ENCODE data around the gene PTPRB.

The PTPRB gene

DNA sequence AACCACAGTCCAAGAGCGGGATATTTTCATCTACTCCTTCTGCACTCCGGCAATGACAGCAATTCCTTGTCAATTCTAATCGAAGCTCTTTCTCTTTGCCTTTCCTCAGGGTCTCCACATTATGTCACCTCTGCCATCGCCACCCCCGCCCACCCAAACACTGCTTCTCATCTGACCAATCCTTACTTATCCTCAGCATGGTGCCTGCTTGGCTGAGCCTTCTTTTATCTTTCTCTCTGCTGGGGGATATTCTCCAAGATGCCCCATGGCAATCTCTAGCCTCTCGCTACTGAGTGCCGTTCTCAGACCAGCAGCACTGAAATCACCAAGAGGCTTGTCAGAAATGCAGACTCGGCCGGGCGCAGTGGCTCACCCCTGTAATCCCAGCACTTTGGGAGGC lies 100.6 kb downstream of the PTPRB start:
- Histone ChIP-seq H3K36me3 (ENCODE audit: low read length) (no peaks in the 10 kb centered on the region), H3K9me2 (replicated peaks; ENCODE audit: insufficient read depth, low read length) (no peaks in the 10 kb centered on the region), H4K20me1 (ENCODE audit: low read depth, low read length) (no peaks in the 10 kb centered on the region), H3K9ac (ENCODE audit: low read length) (no peak overlapping the region), H3K4me2 (ENCODE audit: low read depth, low read length, poor library complexity, severe bottlenecking) (no peak overlapping the region), H3K27me3 (ENCODE audit: low read length) (no peaks in the 10 kb centered on the region), H3K79me2 (ENCODE audit: insufficient read depth, low read length) (no peaks in the 10 kb centered on the region), H3K27ac (ENCODE audit: low read depth, low read length) (no peak overlapping the region), H3F3A (ENCODE audit: insufficient read depth) (no peaks in the 10 kb centered on the region), H3K9me3 (ENCODE audit: insufficient read depth, low read length) (no peaks in the 10 kb centered on the region), H3K4me3 (ENCODE audit: insufficient read depth, low read length, poor library complexity, severe bottlenecking) (no peak overlapping the region), H2AFZ (ENCODE audit: low read depth, low read length, severe bottlenecking) (no peak overlapping the region)
- no peak for TF ChIP-seq EZH2phosphoT487 (conservative IDR thresholded peaks at IDR 0.05; ENCODE audit: low read length)
- TF ChIP-seq, protein P1, sequence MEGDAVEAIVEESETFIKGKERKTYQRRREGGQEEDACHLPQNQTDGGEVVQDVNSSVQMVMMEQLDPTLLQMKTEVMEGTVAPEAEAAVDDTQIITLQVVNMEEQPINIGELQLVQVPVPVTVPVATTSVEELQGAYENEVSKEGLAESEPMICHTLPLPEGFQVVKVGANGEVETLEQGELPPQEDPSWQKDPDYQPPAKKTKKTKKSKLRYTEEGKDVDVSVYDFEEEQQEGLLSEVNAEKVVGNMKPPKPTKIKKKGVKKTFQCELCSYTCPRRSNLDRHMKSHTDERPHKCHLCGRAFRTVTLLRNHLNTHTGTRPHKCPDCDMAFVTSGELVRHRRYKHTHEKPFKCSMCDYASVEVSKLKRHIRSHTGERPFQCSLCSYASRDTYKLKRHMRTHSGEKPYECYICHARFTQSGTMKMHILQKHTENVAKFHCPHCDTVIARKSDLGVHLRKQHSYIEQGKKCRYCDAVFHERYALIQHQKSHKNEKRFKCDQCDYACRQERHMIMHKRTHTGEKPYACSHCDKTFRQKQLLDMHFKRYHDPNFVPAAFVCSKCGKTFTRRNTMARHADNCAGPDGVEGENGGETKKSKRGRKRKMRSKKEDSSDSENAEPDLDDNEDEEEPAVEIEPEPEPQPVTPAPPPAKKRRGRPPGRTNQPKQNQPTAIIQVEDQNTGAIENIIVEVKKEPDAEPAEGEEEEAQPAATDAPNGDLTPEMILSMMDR (IDR thresholded peaks at IDR 0.05; ENCODE audit: insufficient read depth, low read length, poor library complexity, severe bottlenecking) = no peak

DNA sequence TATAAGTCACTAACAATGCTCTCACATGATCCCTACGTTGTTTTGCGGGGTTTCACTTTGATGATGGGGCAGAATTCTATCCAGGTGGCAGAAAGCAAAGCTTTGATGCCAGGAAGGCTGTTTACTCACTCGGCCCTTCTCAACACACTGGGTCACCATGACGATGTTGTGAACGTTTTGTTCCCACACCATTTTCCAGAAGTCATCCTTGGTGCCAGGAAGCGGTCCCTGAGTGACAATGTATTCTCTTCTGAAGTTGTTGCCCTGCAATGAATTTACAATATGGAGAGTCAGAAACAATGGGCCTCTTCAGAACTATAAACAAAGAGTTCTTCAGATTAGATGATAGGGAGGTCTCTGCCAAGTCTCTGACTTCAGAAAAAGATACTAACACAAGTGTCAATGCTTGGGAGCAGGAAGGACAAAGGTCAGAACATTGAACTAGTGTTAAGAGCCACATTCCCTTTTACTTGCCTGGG lies 101.3 kb downstream of the PTPRB start:
- H2AFZ ChIP-seq (ENCODE audit: low read depth, low read length, severe bottlenecking) = no peak overlapping the region
- H3K79me2 ChIP-seq (ENCODE audit: insufficient read depth, low read length) = no peaks in the 10 kb centered on the region
- H3K9ac ChIP-seq (ENCODE audit: low read length) = no peak overlapping the region
- no peaks in the 10 kb centered on the region for H4K20me1 ChIP-seq (ENCODE audit: low read depth, low read length)
- H3K27ac ChIP-seq (ENCODE audit: low read depth, low read length) = no peak overlapping the region
- H3K9me3 ChIP-seq (ENCODE audit: insufficient read depth, low read length) = no peaks in the 10 kb centered on the region
- no peaks in the 10 kb centered on the region for H3F3A ChIP-seq (ENCODE audit: insufficient read depth)
- no peaks in the 10 kb centered on the region for H3K9me2 ChIP-seq (replicated peaks; ENCODE audit: insufficient read depth, low read length)
- no peak for TF ChIP-seq EZH2phosphoT487 (conservative IDR thresholded peaks at IDR 0.05; ENCODE audit: low read length)
- no peaks in the 10 kb centered on the region for H3K36me3 ChIP-seq (ENCODE audit: low read length)
- H3K4me2 ChIP-seq (ENCODE audit: low read depth, low read length, poor library complexity, severe bottlenecking) = no peak overlapping the region
- H3K27me3 ChIP-seq (ENCODE audit: low read length) = no peaks in the 10 kb centered on the region
- no peak overlapping the region for H3K4me3 ChIP-seq (ENCODE audit: insufficient read depth, low read length, poor library complexity, severe bottlenecking)

DNA sequence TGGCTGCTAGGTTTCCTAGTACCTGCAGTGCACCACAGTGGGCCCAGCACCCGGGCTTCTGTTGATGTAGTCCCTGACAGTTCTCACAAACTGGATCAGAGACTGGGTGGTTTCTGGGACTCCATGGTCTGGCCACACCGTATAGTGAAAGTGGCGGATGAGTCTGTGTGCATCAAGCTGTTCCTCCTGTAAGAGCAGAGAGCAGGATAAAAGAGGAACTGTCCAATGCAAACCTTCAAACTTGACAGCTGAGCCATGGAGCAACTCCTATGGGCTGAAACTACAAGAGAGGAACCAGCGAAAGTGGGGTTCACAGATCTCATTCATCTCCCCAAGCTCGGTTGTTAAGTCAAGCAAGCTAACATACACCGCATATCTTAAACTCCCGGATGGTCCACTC lies 102.8 kb downstream of the PTPRB start:
- H3K27me3 ChIP-seq (ENCODE audit: low read length) = no peaks in the 10 kb centered on the region
- H3K79me2 ChIP-seq (ENCODE audit: insufficient read depth, low read length) = no peaks in the 10 kb centered on the region
- no peaks in the 10 kb centered on the region for H3F3A ChIP-seq (ENCODE audit: insufficient read depth)
- no peaks in the 10 kb centered on the region for H3K9me3 ChIP-seq (ENCODE audit: insufficient read depth, low read length)
- no peak overlapping the region for H3K4me3 ChIP-seq (ENCODE audit: insufficient read depth, low read length, poor library complexity, severe bottlenecking)
- TF ChIP-seq EZH2phosphoT487 (conservative IDR thresholded peaks at IDR 0.05; ENCODE audit: low read length) = no peak
- TF ChIP-seq, protein P1 (IDR thresholded peaks at IDR 0.05; ENCODE audit: insufficient read depth, low read length, poor library complexity, severe bottlenecking) = no peak
- no peaks in the 10 kb centered on the region for H3K36me3 ChIP-seq (ENCODE audit: low read length)
- H2AFZ ChIP-seq (ENCODE audit: low read depth, low read length, severe bottlenecking) = no peak overlapping the region
- H3K9ac ChIP-seq (ENCODE audit: low read length) = no peak overlapping the region
- no peaks in the 10 kb centered on the region for H4K20me1 ChIP-seq (ENCODE audit: low read depth, low read length)
- H3K27ac ChIP-seq (ENCODE audit: low read depth, low read length) = no peak overlapping the region
- no peaks in the 10 kb centered on the region for H3K9me2 ChIP-seq (replicated peaks; ENCODE audit: insufficient read depth, low read length)
- H3K4me2 ChIP-seq (ENCODE audit: low read depth, low read length, poor library complexity, severe bottlenecking) = no peak overlapping the region

DNA sequence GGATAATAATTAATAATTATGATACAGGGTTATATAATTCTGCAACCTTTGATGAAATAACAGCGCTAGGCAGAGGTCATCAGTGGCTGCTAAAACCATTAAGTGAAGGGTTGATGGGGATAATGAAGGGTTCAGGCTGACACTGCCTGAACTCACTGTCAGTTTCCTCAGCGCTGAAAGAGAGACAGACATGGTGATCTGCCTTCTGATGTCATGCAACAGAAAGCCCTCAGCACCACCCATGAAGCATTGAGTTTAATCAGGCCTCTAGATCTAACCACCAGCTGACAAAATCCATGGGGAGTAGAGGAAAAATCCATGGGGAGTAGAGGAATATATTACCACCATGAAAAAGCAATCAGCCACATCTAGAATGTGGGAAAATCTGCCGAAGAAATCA lies 107.6 kb downstream of the PTPRB start:
- Histone ChIP-seq H3K9me3 (ENCODE audit: insufficient read depth, low read length) (no peaks in the 10 kb centered on the region), H3K9ac (ENCODE audit: low read length) (no peak overlapping the region)
- TF ChIP-seq, protein P1 (IDR thresholded peaks at IDR 0.05; ENCODE audit: insufficient read depth, low read length, poor library complexity, severe bottlenecking) = no peak
- no peak for TF ChIP-seq EZH2phosphoT487 (conservative IDR thresholded peaks at IDR 0.05; ENCODE audit: low read length)

More for the DNA sequence above, 107.6 kb downstream of the PTPRB start:
- no peak overlapping the region for H3K4me2 ChIP-seq (ENCODE audit: low read depth, low read length, poor library complexity, severe bottlenecking)
- H3K27me3 ChIP-seq (ENCODE audit: low read length) = no peaks in the 10 kb centered on the region
- H3F3A ChIP-seq (ENCODE audit: insufficient read depth) = no peaks in the 10 kb centered on the region
- no peaks in the 10 kb centered on the region for H4K20me1 ChIP-seq (ENCODE audit: low read depth, low read length)
- H3K9me2 ChIP-seq (replicated peaks; ENCODE audit: insufficient read depth, low read length) = no peaks in the 10 kb centered on the region
- no peak overlapping the region for H3K4me3 ChIP-seq (ENCODE audit: insufficient read depth, low read length, poor library complexity, severe bottlenecking)
- H3K27ac ChIP-seq (ENCODE audit: low read depth, low read length) = no peak overlapping the region
- H3K36me3 ChIP-seq (ENCODE audit: low read length) = no peaks in the 10 kb centered on the region
- H3K79me2 ChIP-seq (ENCODE audit: insufficient read depth, low read length) = no peaks in the 10 kb centered on the region
- H2AFZ ChIP-seq (ENCODE audit: low read depth, low read length, severe bottlenecking) = no peak overlapping the region
